Measurements from ENCODE around the gene VMO1. TPM values are rescaled to one million over a fixed set of nuclear protein-coding genes. Genes with fewer than 3 reads are reported as not detected.

Gene VMO1
- total RNA-seq, 1 donor from 2014 or later = not detected

DNA sequence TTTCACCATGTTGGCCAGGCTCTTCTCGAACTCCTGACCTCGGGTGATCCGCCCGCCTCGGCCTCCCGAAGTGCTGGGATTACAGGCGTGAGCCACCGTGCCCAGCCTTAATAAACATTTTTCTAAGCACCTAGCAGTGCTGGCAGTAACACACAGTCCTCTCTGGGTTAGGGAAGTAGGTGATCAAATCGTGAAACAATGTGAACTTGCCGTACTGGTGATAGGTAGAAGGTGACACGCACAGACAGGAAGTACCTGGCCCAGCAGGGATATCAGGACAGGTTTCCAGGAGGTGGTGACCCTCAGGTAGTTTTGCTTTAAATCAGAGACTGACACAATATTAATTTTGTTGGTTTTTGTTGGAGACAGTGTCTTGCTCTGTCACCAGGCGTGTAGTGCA lies 25.3 kb upstream of the VMO1 start:
- no peak for DNase-seq (ENCODE audit: low spot score)
- Mint-ChIP-seq H3K36me3 (ENCODE audit: low read depth) (peaks cover 20% of the 10 kb centered on the region), H3K4me3 (no peak overlapping the region), H3K27ac (no peak overlapping the region), H3K4me1 (ENCODE audit: low read depth) (peaks cover 5% of the 10 kb centered on the region), H3K9me3 (no peaks in the 10 kb centered on the region), H3K27me3 (ENCODE audit: insufficient read depth) (peaks cover 2% of the 10 kb centered on the region)
- intact Hi-C loops (cut with micrococcal nuclease) = no loop called here

GRCh38 chr17:4810696-4811290 lies 24.6 kb upstream of the VMO1 start:
- no peak for DNase-seq (ENCODE audit: low spot score)
- Mint-ChIP-seq H3K4me3 (no peak overlapping the region), H3K27ac (no peak overlapping the region), H3K4me1 (ENCODE audit: low read depth) (peaks cover 11% of the 10 kb centered on the region), H3K9me3 (no peaks in the 10 kb centered on the region), H3K27me3 (ENCODE audit: insufficient read depth) (peaks cover 2% of the 10 kb centered on the region), H3K36me3 (ENCODE audit: low read depth) (peaks cover 18% of the 10 kb centered on the region)
- intact Hi-C loops (cut with micrococcal nuclease) = no loop called here

DNA sequence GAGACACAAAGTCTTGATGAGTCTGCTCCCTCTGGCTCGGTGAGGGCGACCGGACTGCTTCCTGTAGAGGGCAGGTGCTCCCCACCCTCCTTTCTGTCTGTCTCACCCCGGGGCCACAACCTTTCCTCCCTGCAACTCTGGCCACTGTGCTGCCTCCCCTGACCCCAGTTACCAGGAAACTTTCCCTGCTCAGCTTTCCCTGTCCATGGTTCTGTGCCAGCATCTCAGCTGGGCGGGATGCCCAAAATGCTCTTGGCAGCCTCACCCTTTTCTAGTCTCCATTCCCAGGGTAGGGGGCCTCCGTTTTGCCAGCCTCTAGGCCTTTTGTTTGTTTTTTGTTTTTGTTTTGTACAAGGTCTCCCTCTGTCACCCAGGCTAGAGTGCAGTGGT lies 22.2 kb upstream of the VMO1 start:
- H3K27me3 Mint-ChIP-seq (ENCODE audit: insufficient read depth) = peaks cover 2% of the 10 kb centered on the region
- H3K9me3 Mint-ChIP-seq = no peaks in the 10 kb centered on the region
- peak overlapping the region; percentile 82 for H3K4me3 Mint-ChIP-seq
- no peak for DNase-seq (ENCODE audit: low spot score)
- intact Hi-C loops (cut with micrococcal nuclease) = loop anchor here (5.0 kb wide), 1 partner anchor 251 kb away; the partner anchor contains the start of gene MYBBP1A
- H3K36me3 Mint-ChIP-seq (ENCODE audit: low read depth) = peaks cover 12% of the 10 kb centered on the region
- peaks cover 11% of the 10 kb centered on the region for H3K4me1 Mint-ChIP-seq (ENCODE audit: low read depth)
- peak overlapping the region; percentile 48 for H3K27ac Mint-ChIP-seq

GRCh38 chr17:4807605-4808377 lies 21.6 kb upstream of the VMO1 start:
- DNase-seq (ENCODE audit: low spot score) = no peak
- peak overlapping the region; percentile 34 for H3K27ac Mint-ChIP-seq
- H3K9me3 Mint-ChIP-seq = no peaks in the 10 kb centered on the region
- peaks cover 12% of the 10 kb centered on the region for H3K36me3 Mint-ChIP-seq (ENCODE audit: low read depth)
- H3K4me3 Mint-ChIP-seq = peak overlapping the region; percentile 82
- H3K4me1 Mint-ChIP-seq (ENCODE audit: low read depth) = peaks cover 11% of the 10 kb centered on the region
- intact Hi-C loops (cut with micrococcal nuclease) = loop anchor here (1.0 to 5.0 kb wide), 5 partner anchors 11 to 250 kb away; partner anchors contain the start of genes ARRB2, MED11, MINK1 and MYBBP1A
- peaks cover 2% of the 10 kb centered on the region for H3K27me3 Mint-ChIP-seq (ENCODE audit: insufficient read depth)

DNA sequence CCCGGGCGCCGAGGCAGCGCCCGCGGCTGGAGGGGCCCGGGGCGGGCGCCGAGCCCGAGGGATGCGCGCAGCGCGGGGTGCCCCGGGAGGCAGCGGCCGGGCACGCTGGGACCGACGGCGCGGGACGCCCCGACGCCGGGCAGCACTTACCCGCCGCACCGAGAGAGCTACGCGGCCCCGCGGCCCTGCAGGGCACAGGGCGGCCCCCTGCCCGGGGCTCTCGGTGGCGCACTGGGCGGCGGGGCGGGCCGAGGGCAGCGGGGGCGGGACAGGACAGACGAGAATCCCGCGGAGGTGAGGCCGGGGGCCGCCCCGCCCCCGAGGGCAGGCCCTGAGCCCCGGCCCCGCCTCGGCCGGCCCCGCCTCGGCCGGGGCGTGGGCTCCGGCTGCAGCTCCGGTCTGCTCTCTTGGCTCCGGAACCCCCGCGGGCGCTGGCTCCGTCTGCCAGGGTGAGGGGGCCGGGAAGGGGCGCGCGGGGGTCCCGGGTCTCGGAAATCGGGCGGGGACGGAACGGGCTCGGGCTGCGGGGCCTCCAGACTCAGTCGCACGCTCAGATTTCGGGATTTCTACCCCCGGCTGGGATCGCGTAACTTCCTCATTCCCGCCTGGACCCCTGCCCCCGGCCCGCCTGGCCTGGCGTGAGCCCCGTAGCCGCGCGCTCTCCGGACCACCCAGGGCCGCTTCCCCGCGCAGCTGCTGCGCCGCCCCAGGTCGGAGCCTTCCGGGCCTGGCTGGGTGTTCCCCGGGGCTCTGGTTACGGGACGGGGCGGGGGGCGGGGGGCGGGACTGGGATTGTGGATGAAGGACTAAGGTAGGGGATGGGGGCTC lies 20.8 kb upstream of the VMO1 start, which contains the start of gene PLD2:
Gene PLD2 (plus strand): TSS at position 376 of the 828 bp plus-strand sequence. CDS start 621 bp downstream, outside the sequence.
- peak within 1 kb of the TSS; percentile 82 for H3K4me3 Mint-ChIP-seq
- H3K27me3 Mint-ChIP-seq (ENCODE audit: insufficient read depth) = peaks cover 2% of the 10 kb centered on the region
- H3K27ac Mint-ChIP-seq = peak within 1 kb of the TSS; percentile 34
- intact Hi-C loops (cut with micrococcal nuclease) = loop anchor here (1.0 to 5.0 kb wide), 6 partner anchors 11 to 250 kb away; partner anchors contain the start of genes ARRB2, MED11, MINK1 and MYBBP1A
- H3K9me3 Mint-ChIP-seq = no peaks in the 10 kb centered on the region
- H3K36me3 Mint-ChIP-seq (ENCODE audit: low read depth) = peaks cover 12% of the 10 kb centered on the region
- H3K4me1 Mint-ChIP-seq (ENCODE audit: low read depth) = peaks cover 11% of the 10 kb centered on the region
- peak; percentile 89 for DNase-seq (ENCODE audit: low spot score)

DNA sequence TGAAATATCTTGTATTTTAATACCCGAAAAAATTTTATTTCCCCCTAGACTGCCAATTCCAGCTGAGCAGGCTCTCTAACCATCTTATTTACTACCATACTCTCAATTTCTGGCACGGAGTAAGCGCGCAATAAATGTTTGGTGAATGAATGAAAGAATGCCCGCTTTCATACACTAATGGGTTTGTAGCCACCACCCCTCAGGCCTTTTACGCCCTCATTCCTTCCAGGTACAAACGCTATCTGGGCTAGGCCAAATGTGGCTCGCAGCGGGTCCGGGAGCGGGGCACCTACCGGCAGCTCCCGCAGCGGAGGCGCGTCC lies 20.3 kb upstream of the VMO1 start:
- Mint-ChIP-seq H3K36me3 (ENCODE audit: low read depth) (peaks cover 12% of the 10 kb centered on the region), H3K4me3 (peak overlapping the region; percentile 78), H3K27ac (no peak overlapping the region), H3K4me1 (ENCODE audit: low read depth) (peaks cover 11% of the 10 kb centered on the region), H3K9me3 (no peaks in the 10 kb centered on the region), H3K27me3 (ENCODE audit: insufficient read depth) (peaks cover 2% of the 10 kb centered on the region)
- intact Hi-C loops (cut with micrococcal nuclease) = loop anchor here (1.0 to 5.0 kb wide), 2 partner anchors 16 to 249 kb away; partner anchors contain the start of gene MYBBP1A
- DNase-seq (ENCODE audit: low spot score) = no peak

DNA sequence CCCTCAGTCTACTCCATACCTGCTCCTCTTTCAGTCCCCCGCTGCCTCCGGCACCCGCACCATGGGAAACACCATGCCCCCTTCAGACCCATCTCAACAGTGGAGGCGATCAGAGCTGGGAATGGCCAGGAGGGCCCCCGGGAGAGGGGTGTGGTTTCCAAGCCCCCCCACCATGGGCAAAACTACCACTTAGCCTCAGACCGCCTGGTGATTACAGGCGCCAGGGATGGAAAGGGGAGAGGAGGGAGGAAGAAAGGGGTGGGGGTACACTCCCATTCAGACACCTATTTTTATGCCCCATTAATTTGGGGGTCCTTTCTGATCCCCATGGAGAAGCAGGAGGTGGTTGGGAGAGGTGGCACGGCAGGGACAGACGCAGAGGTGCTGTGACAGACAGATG lies 16.1 kb upstream of the VMO1 start, which contains the start of gene C17orf114:
Gene C17orf114 (minus strand): TSS at position 101 of the 400 bp plus-strand sequence.
- H3K27ac Mint-ChIP-seq = no peak within 1 kb of the TSS
- no peak for DNase-seq (ENCODE audit: low spot score)
- no peaks in the 10 kb centered on the region for H3K9me3 Mint-ChIP-seq
- H3K27me3 Mint-ChIP-seq (ENCODE audit: insufficient read depth) = no peaks in the 10 kb centered on the region
- H3K36me3 Mint-ChIP-seq (ENCODE audit: low read depth) = peaks cover 14% of the 10 kb centered on the region
- peaks cover 6% of the 10 kb centered on the region for H3K4me1 Mint-ChIP-seq (ENCODE audit: low read depth)
- no peak within 1 kb of the TSS for H3K4me3 Mint-ChIP-seq
- intact Hi-C loops (cut with micrococcal nuclease) = no loop called here

DNA sequence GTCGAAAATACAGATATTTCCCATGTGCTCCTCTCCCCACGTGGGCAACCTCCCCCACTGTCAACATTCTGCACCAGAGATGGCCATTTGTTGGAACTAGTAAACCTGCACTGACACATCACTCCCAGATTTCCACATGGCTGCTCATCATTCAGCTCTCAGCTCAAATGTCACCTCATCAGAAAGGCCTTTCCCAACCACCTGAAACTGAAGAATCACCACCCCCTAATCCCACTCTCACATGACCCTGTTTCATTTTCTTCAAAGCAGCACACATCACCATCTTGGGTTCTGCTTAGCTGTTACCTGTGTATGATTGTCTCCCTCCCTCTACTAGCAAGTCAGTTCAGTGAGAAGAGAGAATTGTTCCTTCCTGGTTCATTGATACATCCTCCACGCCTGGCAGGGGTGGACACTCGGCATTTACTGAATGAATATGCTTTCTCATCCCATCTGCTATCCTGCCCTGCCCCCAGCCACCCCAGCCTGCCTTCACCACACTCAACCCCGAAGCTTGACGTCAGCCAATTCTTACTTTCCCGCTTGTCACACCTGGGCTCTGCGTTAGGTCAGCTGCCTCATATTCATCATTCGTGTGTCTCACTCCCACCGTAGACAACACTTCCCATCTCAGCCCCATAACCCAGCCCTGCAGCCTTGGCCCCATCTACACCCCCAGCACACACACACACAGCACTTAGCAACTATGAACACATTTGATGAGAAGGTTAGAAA lies 14.5 kb upstream of the VMO1 start:
- intact Hi-C loops (cut with micrococcal nuclease) = no loop called here
- no peak overlapping the region for H3K27ac Mint-ChIP-seq
- H3K27me3 Mint-ChIP-seq (ENCODE audit: insufficient read depth) = no peaks in the 10 kb centered on the region

DNA sequence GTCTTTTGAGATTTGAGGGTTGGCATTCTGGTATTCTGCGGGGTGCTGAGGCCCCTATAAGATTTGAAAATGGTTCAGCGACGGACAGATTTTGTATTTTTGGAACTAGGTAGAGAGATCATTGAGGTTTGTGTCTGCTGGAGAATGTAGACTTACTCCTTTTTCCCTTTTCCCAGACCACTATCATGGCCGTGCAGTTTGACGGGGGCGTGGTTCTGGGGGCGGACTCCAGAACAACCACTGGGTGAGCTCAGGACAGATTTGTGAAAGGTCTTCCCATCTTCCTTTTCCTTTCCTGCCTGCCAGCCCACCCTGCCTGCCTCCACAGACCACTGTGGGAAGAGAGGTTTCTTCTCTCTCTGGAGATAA lies 10.4 kb upstream of the VMO1 start:
- DNase-seq (ENCODE audit: low spot score) = no peak
- H3K4me1 Mint-ChIP-seq (ENCODE audit: low read depth) = peaks cover 7% of the 10 kb centered on the region
- H3K4me3 Mint-ChIP-seq = peak overlapping the region; percentile 100
- no peaks in the 10 kb centered on the region for H3K9me3 Mint-ChIP-seq
- intact Hi-C loops (cut with micrococcal nuclease) = loop anchor here (1.0 to 2.0 kb wide), 5 partner anchors 11 to 232 kb away; partner anchors contain the start of genes ARRB2, MED11, MINK1 and PLD2
- peaks cover 9% of the 10 kb centered on the region for H3K27me3 Mint-ChIP-seq (ENCODE audit: insufficient read depth)
- H3K27ac Mint-ChIP-seq = peak overlapping the region; percentile 99
- peaks cover 18% of the 10 kb centered on the region for H3K36me3 Mint-ChIP-seq (ENCODE audit: low read depth)

More for the DNA sequence above, 14.5 kb upstream of the VMO1 start:
- no peak for DNase-seq (ENCODE audit: low spot score)
- Mint-ChIP-seq H3K9me3 (no peaks in the 10 kb centered on the region), H3K36me3 (ENCODE audit: low read depth) (peaks cover 18% of the 10 kb centered on the region), H3K4me3 (no peak overlapping the region), H3K4me1 (ENCODE audit: low read depth) (peaks cover 7% of the 10 kb centered on the region)

- Mint-ChIP-seq H3K27me3 (ENCODE audit: insufficient read depth) (peaks cover 12% of the 10 kb centered on the region), H3K27ac (peak overlapping the region; percentile 99), H3K4me1 (ENCODE audit: low read depth) (peaks cover 14% of the 10 kb centered on the region), H3K36me3 (ENCODE audit: low read depth) (peaks cover 18% of the 10 kb centered on the region), H3K4me3 (peak overlapping the region; percentile 100), H3K9me3 (no peaks in the 10 kb centered on the region)
- intact Hi-C loops (cut with micrococcal nuclease) = no loop called here
- no peak for DNase-seq (ENCODE audit: low spot score)
Observed at GRCh38 chr17:4795168-4795567, 9.0 kb upstream of the VMO1 start.

- Mint-ChIP-seq H3K27ac (peak overlapping the region; percentile 96), H3K27me3 (ENCODE audit: insufficient read depth) (peaks cover 40% of the 10 kb centered on the region), H3K4me1 (ENCODE audit: low read depth) (peaks cover 32% of the 10 kb centered on the region), H3K9me3 (no peaks in the 10 kb centered on the region), H3K36me3 (ENCODE audit: low read depth) (peaks cover 4% of the 10 kb centered on the region), H3K4me3 (peak overlapping the region; percentile 85)
- intact Hi-C loops (cut with micrococcal nuclease) = loop anchor here (1.0 to 2.0 kb wide), 7 partner anchors 16 to 158 kb away; partner anchors contain the start of genes ARRB2, C17orf107, MED11 and PFN1
- DNase-seq (ENCODE audit: low spot score) = no peak
Observed at GRCh38 chr17:4790705-4791088, 4.5 kb upstream of the VMO1 start.

All from activated T-helper 1 cell treated with anti-CD3 and anti-CD28 coated beads, Interleukin-12 subunit alpha, Interleukin-12 subunit beta, Interleukin-2, Interleukin-4 antibody, amounts not matched to agents 30 ng/mL and 10 ng/mL and 1 ng/mL, durations not matched to agents 14 hours and 24 hours and 36 hours (primary cell).